UCSD-AML1 (cell line): ENCODE data around the gene MMS19.
A peak's percentile ranks its signal among the peaks of the same experiment; 100 is the strongest.
"Not testable (repeated sequence)": the region's sequence is repeated elsewhere in the genome, so short reads cannot be mapped to it uniquely, and the experiment has no call there.

Experiments
- DNase-seq: peaks from one replicate; lab custom pipeline; 2025; ENCODE audit not compliant: unreplicated experiment; lab: John Stamatoyannopoulos, UW

MMS19 gene

GRCh38 chr10:97434055-97434454 is 64.2 kb downstream of the MMS19 start:
- no peak for DNase-seq

- DNase-seq = no peak
Measured at GRCh38 chr10:97428572-97428981, 69.6 kb downstream of the MMS19 start.

GRCh38 chr10:97427571-97428179 is 70.5 kb downstream of the MMS19 start:
- no peak for DNase-seq

GRCh38 chr10:97426776-97427570 is 71.2 kb downstream of the MMS19 start:
- no peak for DNase-seq

GRCh38 chr10:97425964-97426775 is 72.1 kb downstream of the MMS19 start, which contains the start of gene PGAM1:
Gene PGAM1, plus strand, starts transcription at chr10:97426191. Its CDS starts 117 bp downstream, at chr10:97426308.
- DNase-seq = peak; percentile 98

GRCh38 chr10:97423757-97424098 is 74.5 kb downstream of the MMS19 start:
- DNase-seq = not testable (repeated sequence)

- DNase-seq = no peak
Measured at GRCh38 chr10:97416565-97416964, 81.7 kb downstream of the MMS19 start.

GRCh38 chr10:97412891-97413304 is 85.3 kb downstream of the MMS19 start:
- DNase-seq = no peak

- DNase-seq = no peak
Measured at GRCh38 chr10:97411406-97411805, 86.8 kb downstream of the MMS19 start.

- DNase-seq = no peak
Measured at GRCh38 chr10:97408496-97408992, 89.7 kb downstream of the MMS19 start.
